ENCODE data around the gene SCP2. TPM values are rescaled to one million over a fixed set of nuclear protein-coding genes. Genes with fewer than 3 reads are reported as not detected.
A peak's percentile ranks its signal among the peaks of the same experiment; 100 is the strongest.

SCP2 gene
- total and polyA plus RNA-seq, 7 donors = 49.3 to 96.9 (median 88.3) TPM

- Histone ChIP-seq H3K4me3 (no peak overlapping the region), H3K4me1 (peaks cover 21% of the 10 kb centered on the region), H3K27ac (peak overlapping the region; percentile 80), H3K9me3 (no peaks in the 10 kb centered on the region), H3K36me3 (ENCODE audit: insufficient read depth in 1 of 2, low read depth in 1 of 2) (peaks cover 0 to 20% of the 10 kb centered on the region in 2 donors), H3K27me3 (ENCODE audit: insufficient read depth in 3 of 3, low read length in 2 of 3) (no peaks in the 10 kb centered on the region)
- intact Hi-C loops (cut with DNase I) = no loop called here
- ATAC-seq = no peak
- 90 to 92% (median 92%) methylated on average over 13 of the region's 13 CpGs for WGBS, 3 donors
- TF ChIP-seq, protein P1, sequence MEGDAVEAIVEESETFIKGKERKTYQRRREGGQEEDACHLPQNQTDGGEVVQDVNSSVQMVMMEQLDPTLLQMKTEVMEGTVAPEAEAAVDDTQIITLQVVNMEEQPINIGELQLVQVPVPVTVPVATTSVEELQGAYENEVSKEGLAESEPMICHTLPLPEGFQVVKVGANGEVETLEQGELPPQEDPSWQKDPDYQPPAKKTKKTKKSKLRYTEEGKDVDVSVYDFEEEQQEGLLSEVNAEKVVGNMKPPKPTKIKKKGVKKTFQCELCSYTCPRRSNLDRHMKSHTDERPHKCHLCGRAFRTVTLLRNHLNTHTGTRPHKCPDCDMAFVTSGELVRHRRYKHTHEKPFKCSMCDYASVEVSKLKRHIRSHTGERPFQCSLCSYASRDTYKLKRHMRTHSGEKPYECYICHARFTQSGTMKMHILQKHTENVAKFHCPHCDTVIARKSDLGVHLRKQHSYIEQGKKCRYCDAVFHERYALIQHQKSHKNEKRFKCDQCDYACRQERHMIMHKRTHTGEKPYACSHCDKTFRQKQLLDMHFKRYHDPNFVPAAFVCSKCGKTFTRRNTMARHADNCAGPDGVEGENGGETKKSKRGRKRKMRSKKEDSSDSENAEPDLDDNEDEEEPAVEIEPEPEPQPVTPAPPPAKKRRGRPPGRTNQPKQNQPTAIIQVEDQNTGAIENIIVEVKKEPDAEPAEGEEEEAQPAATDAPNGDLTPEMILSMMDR (IDR thresholded peaks at IDR 0.05) = no peak
- no peak for DNase-seq
These were observed 22.7 kb upstream of the SCP2 start for GRCh38 chr1:52904208-52904926.

DNA sequence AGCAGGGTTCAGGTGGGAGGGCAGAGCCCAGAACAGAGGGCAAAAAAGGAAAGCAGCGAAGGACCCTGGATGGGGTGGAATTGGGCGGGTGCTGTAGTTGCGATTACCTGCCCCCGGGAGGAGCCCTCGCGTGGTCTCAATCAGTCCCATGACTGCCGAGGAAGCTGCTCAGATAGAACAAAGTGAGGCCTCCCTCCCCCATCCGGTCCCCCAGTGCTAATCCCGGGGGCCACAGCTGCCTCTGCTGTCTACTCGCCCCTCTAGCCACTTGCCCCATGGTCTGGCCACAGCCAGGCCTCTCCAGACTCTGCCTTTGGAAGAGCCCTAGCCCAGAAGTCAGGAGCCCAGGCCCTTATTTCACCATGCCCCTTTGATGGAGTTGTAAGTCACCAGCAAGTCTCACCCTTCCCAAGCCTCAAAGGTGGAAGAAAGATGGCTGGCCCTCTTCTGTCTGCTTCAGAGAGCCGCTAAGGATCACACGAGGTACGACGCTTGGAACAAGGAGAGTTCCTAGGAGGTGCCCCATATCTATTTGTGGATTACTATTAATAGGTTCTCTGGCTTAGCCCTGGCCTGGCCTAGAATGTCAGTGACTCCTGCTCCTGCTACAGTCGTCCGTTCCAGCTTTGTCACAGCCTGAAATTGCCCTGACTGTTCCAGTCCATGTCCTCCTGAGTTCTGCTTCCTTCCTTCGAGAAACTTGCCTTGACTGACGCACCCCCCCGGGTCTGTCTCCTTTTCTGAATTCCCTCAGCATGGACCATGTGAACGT lies 22.0 kb upstream of the SCP2 start:
- Histone ChIP-seq H3K4me1 (peaks cover 21% of the 10 kb centered on the region), H3K4me3 (peak overlapping the region; percentile 37), H3K9me3 (no peaks in the 10 kb centered on the region), H3K36me3 (ENCODE audit: insufficient read depth in 1 of 2, low read depth in 1 of 2) (peaks cover 0 to 26% of the 10 kb centered on the region in 2 donors), H3K27ac (peak overlapping the region; percentile 80), H3K27me3 (ENCODE audit: insufficient read depth in 3 of 3, low read length in 2 of 3) (no peaks in the 10 kb centered on the region)
- TF ChIP-seq, protein P1 (IDR thresholded peaks at IDR 0.05) = no peak
- intact Hi-C loops (cut with DNase I) = no loop called here
- 31 to 46% (median 40%) methylated on average over 19 to 20 of the region's 20 CpGs for WGBS, 3 donors
- ATAC-seq = peak; percentile 97 to 99 (median 98)
- DNase-seq = peak; percentile 32 to 80

DNA sequence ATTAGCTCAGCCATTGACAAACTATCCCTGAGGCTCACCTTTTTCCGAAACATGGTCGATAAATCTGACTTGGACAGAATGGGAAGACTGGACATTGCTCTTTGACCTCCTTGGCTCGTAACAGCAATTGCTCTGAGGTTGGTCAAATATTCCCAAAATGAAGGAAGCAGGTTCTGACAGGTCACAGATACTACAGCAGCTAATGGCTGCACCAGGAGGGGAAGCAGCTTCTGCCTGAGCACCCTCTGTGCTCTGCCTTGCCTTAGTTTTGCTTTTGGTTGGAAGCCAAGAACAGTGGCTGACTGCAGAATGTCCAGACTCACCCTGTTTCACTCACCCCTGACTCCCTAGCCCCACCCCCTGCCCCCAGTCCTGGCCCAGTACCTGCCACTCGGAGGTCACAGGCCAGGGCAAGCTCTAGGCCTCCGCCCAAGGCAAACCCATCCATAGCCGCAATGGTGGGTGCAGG lies 20.9 kb upstream of the SCP2 start:
- TF ChIP-seq, protein P1 (IDR thresholded peaks at IDR 0.05) = no peak
- ATAC-seq = peak in 3 of 4 donors; percentile 23 to 62 (median 41)
- Histone ChIP-seq H3K27me3 (ENCODE audit: insufficient read depth in 3 of 3, low read length in 2 of 3) (no peaks in the 10 kb centered on the region), H3K4me3 (peak overlapping the region; percentile 37), H3K9me3 (no peaks in the 10 kb centered on the region), H3K27ac (peak overlapping the region; percentile 80), H3K4me1 (peaks cover 21% of the 10 kb centered on the region), H3K36me3 (ENCODE audit: insufficient read depth in 1 of 2, low read depth in 1 of 2) (peaks cover 0 to 33% of the 10 kb centered on the region in 2 donors)
- DNase-seq = peak in 1 of 2 donors; percentile 62
- WGBS, 3 donors = 59 to 85% (median 59%) methylated on average over 6 of the region's 6 CpGs
- intact Hi-C loops (cut with DNase I) = no loop called here

DNA sequence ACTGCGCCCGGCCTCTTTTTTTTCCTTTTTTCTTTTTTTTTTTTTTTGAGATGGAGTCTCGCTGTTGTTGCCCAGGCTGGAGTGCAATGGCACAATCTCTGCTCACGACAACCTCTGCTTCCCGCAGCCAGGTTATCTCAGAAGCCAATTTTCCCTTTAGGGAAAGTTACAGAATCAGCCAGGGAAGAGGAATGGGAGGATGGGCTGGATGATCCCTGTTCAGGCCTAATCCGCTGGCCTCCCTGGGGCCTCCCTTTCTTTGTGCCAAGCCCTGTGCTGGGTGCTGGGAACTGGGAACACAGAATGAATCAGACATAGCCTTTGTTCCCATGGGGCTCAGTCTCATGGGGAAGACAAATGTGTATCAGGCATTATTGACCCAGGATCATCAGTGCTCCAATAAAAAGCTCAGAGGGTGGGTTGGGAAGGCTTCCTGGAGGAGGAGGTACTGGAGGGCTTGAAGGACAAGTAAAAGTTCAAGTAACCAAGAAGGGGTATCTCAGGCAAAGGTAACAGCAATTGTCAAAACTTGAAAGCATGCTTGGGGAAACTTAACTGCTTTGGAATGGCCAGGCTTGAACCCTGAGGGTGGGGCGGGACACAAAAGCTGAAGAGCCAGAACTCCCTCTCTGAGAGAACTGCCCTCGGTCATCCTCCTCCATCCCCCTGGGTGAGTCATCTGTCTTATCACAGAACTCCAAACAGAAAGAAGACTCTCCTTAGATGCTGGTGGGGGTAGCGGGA lies 19.8 kb upstream of the SCP2 start:
- intact Hi-C loops (cut with DNase I) = no loop called here
- no peak overlapping the region for H3K27ac ChIP-seq
- TF ChIP-seq, protein P1 (IDR thresholded peaks at IDR 0.05) = no peak
- H3K27me3 ChIP-seq (ENCODE audit: insufficient read depth in 3 of 3, low read length in 2 of 3) = no peaks in the 10 kb centered on the region
- peaks cover 21% of the 10 kb centered on the region for H3K4me1 ChIP-seq
- no peak for DNase-seq
- H3K4me3 ChIP-seq = no peak overlapping the region
- H3K36me3 ChIP-seq (ENCODE audit: insufficient read depth in 1 of 2, low read depth in 1 of 2) = peaks cover 0 to 36% of the 10 kb centered on the region in 2 donors
- no peak for ATAC-seq
- 85 to 89% (median 88%) methylated on average over 9 of the region's 9 CpGs for WGBS, 3 donors
- no peaks in the 10 kb centered on the region for H3K9me3 ChIP-seq
